ENCODE results near the gene OAF. TPM values are rescaled to one million over a fixed set of nuclear protein-coding genes. Genes with fewer than 3 reads are reported as not detected.

Gene OAF
- total RNA-seq, 1 donor from 2014 or later, result 9.0 TPM

GRCh38 chr11:120215634-120216033 lies 4.8 kb downstream of the OAF start:
- H3K36me3 ChIP-seq (ENCODE audit: control insufficient read depth, insufficient read depth, low read length), result peaks cover 1% of the 10 kb centered on the region
- FAIRE-seq (no peak), DNase-seq (ENCODE audit: low read depth) (no peak)
- no peak overlapping the region for H3K4me3 ChIP-seq (ENCODE audit: low read depth, low read length)
- TF ChIP-seq CTCF (IDR thresholded peaks at IDR 0.05; ENCODE audit: insufficient read depth, low read length, severe bottlenecking), result no peak
- no peaks in the 10 kb centered on the region for H3K27me3 ChIP-seq (ENCODE audit: control insufficient read depth, insufficient read depth, low read length)

GRCh38 chr11:120216426-120217102 lies 5.7 kb downstream of the OAF start:
- DNase-seq (ENCODE audit: low read depth) (no peak), FAIRE-seq (peak; percentile 77)
- Histone ChIP-seq H3K27me3 (ENCODE audit: control insufficient read depth, insufficient read depth, low read length) (no peaks in the 10 kb centered on the region), H3K36me3 (ENCODE audit: control insufficient read depth, insufficient read depth, low read length) (peaks cover 1% of the 10 kb centered on the region), H3K4me3 (ENCODE audit: low read depth, low read length) (no peak overlapping the region)
- no peak for TF ChIP-seq CTCF (IDR thresholded peaks at IDR 0.05; ENCODE audit: insufficient read depth, low read length, severe bottlenecking)

GRCh38 chr11:120217526-120217925 lies 6.7 kb downstream of the OAF start:
- FAIRE-seq, result no peak
- no peaks in the 10 kb centered on the region for H3K27me3 ChIP-seq (ENCODE audit: control insufficient read depth, insufficient read depth, low read length)
- H3K4me3 ChIP-seq (ENCODE audit: low read depth, low read length), result no peak overlapping the region
- no peak for TF ChIP-seq CTCF (IDR thresholded peaks at IDR 0.05; ENCODE audit: insufficient read depth, low read length, severe bottlenecking)
- peaks cover 1% of the 10 kb centered on the region for H3K36me3 ChIP-seq (ENCODE audit: control insufficient read depth, insufficient read depth, low read length)
- DNase-seq (ENCODE audit: low read depth), result no peak

GRCh38 chr11:120217941-120218694 lies 7.3 kb downstream of the OAF start:
- no peaks in the 10 kb centered on the region for H3K27me3 ChIP-seq (ENCODE audit: control insufficient read depth, insufficient read depth, low read length)
- TF ChIP-seq CTCF (IDR thresholded peaks at IDR 0.05; ENCODE audit: insufficient read depth, low read length, severe bottlenecking), result no peak
- DNase-seq (ENCODE audit: low read depth), result no peak
- H3K36me3 ChIP-seq (ENCODE audit: control insufficient read depth, insufficient read depth, low read length), result peaks cover 1% of the 10 kb centered on the region
- no peak for FAIRE-seq
- no peak overlapping the region for H3K4me3 ChIP-seq (ENCODE audit: low read depth, low read length)

- DNase-seq (ENCODE audit: low read depth) (no peak), FAIRE-seq (no peak)
- no peak for TF ChIP-seq CTCF (IDR thresholded peaks at IDR 0.05; ENCODE audit: insufficient read depth, low read length, severe bottlenecking)
- H3K4me3 ChIP-seq (ENCODE audit: low read depth, low read length), result no peak overlapping the region
- H3K27me3 ChIP-seq (ENCODE audit: control insufficient read depth, insufficient read depth, low read length), result no peaks in the 10 kb centered on the region
- H3K36me3 ChIP-seq (ENCODE audit: control insufficient read depth, insufficient read depth, low read length), result peaks cover 1% of the 10 kb centered on the region
Measured at GRCh38 chr11:120218695-120219033, 7.8 kb downstream of the OAF start.
